H1 (cell line): ENCODE results near the gene MMEL1. TPM values are rescaled to one million over a fixed set of nuclear protein-coding genes. Genes with fewer than 3 reads are reported as not detected.
"Not testable (repeated sequence)": the region's sequence is repeated elsewhere in the genome, so short reads cannot be mapped to it uniquely, and the experiment has no call there.

Source experiments
- CTCF ChIA-PET: fragments of 300-600 bp; sonication (Branson Sonifier 250); formaldehyde crosslinking; loops from one replicate; lab custom pipeline; 2021; ENCODE audit not compliant: partially characterized antibody; lab: Charles Lee
- POLR2A ChIA-PET: fragments of 300-600 bp; sonication (Branson Sonifier 250); formaldehyde crosslinking; loops from one replicate; lab custom pipeline; 2021; ENCODE audit warnings: inconsistent platforms; ENCODE audit not compliant: partially characterized antibody; lab: Charles Lee
- DNase-seq, 2 experiments: peaks; one replicate each; pipeline versions ENCODE4 v3.0.0 to v3.0.0-alpha.2; 2010 to 2022; ENCODE audit warnings: low spot score in 2 of 2, low read depth in 1 of 2, mixed read lengths in 1 of 2
- FAIRE-seq: peaks from 2 replicates; lab custom pipeline; 2011; peaks lifted over from hg19 to GRCh38; lab: Jason Lieb, UNC
- H2AFZ ChIP-seq: 2 replicates; pipeline ENCODE4 v1.8.1; 2012; ENCODE audit warnings: low read length, inconsistent platforms
- H2AK5ac ChIP-seq: 2 replicates; pipeline ENCODE4 v1.6.1; 2013; ENCODE audit warnings: low read depth, low read length
- H2BK120ac ChIP-seq: replicated peaks from 2 replicates; pipeline ENCODE3; 2013; ENCODE audit warnings: low read depth, low read length, inconsistent platforms
- H2BK12ac ChIP-seq: 2 replicates; pipeline ENCODE4 v1.6.1; 2013; ENCODE audit warnings: low read depth, low read length
- H2BK15ac ChIP-seq: 2 replicates; pipeline ENCODE4 v1.6.1; 2013; ENCODE audit warnings: low read length
- H2BK20ac ChIP-seq: 2 replicates; pipeline ENCODE4 v1.6.1; 2013; ENCODE audit warnings: low read length
- H2BK5ac ChIP-seq: 2 replicates; pipeline ENCODE4 v1.6.1; 2013; ENCODE audit warnings: low read depth, low read length
- H3K14ac ChIP-seq: 2 replicates; pipeline ENCODE4 v1.6.1; 2013; ENCODE audit warnings: inconsistent platforms; ENCODE audit not compliant: insufficient read length
- H3K18ac ChIP-seq: 2 replicates; pipeline ENCODE4 v1.6.1; 2013; ENCODE audit warnings: low read length; ENCODE audit errors: extremely low read depth
- H3K23ac ChIP-seq: 2 replicates; pipeline ENCODE4 v1.6.1; 2013; ENCODE audit warnings: inconsistent platforms; ENCODE audit not compliant: insufficient read length
- H3K23me2 ChIP-seq: 2 replicates; pipeline ENCODE4 v1.6.1; 2013; ENCODE audit warnings: low read depth, low read length
- H3K27ac ChIP-seq: 2 replicates; pipeline ENCODE4 v1.6.1; 2011; ENCODE audit warnings: low read depth, low read length, inconsistent platforms
- H3K27me3 ChIP-seq, 4 experiments: replicated peaks in 1 of 4; 1 replicate in 1 of 4; 2 replicates in 3 of 4; pipeline versions ENCODE4 v1.6.1 to v1.8.1; 2011 to 2013; ENCODE audit warnings: low read length in 3 of 4, mild to moderate bottlenecking in 3 of 4, inconsistent platforms in 2 of 4, mixed read lengths in 2 of 4, moderate library complexity in 1 of 4; ENCODE audit not compliant: control insufficient read depth in 3 of 4, insufficient read depth in 3 of 4; ENCODE audit errors: extremely low read depth in 1 of 4
- H3K36me3 ChIP-seq, 4 experiments: 2 replicates each; pipeline versions ENCODE4 v1.6.1 to v1.8.1; 2011 to 2013; ENCODE audit warnings: mild to moderate bottlenecking in 4 of 4, low read length in 3 of 4, moderate library complexity in 2 of 4, control low read depth in 1 of 4, inconsistent platforms in 1 of 4; ENCODE audit not compliant: insufficient read depth in 4 of 4, control insufficient read depth in 2 of 4
- H3K4ac ChIP-seq: replicated peaks from 2 replicates; pipeline ENCODE3; 2013; ENCODE audit warnings: low read length, low read depth, mixed read lengths, inconsistent platforms; ENCODE audit not compliant: insufficient read length
- H3K4me1 ChIP-seq, 4 experiments: replicated peaks in 1 of 4; 1 replicate in 1 of 4; 2 replicates in 3 of 4; pipeline versions ENCODE4 v1.6.1 to v1.8.1; 2011 to 2013; ENCODE audit warnings: low read length in 3 of 4, inconsistent platforms in 2 of 4, mixed read lengths in 1 of 4; ENCODE audit not compliant: insufficient read depth in 4 of 4, control insufficient read depth in 3 of 4
- H3K4me2 ChIP-seq, 2 experiments: 2 replicates each; pipeline versions ENCODE4 v1.6.1 to v1.8.1; 2011 to 2013; ENCODE audit warnings: low read depth in 2 of 2, low read length in 2 of 2, control low read depth in 1 of 2, inconsistent platforms in 1 of 2, mild to moderate bottlenecking in 1 of 2; ENCODE audit not compliant: insufficient read depth in 1 of 2
- H3K4me3 ChIP-seq, 4 experiments: fragments of 200-600, 300-600 bp in 1 of 4; sonication (generic), shearing (Covaris generic), sonication (Bioruptor Twin) in 1 of 4; 2 replicates each; pipeline versions ENCODE4 v1.5.1 to v1.8.1; 2011 to 2016; ENCODE audit warnings: low read length in 4 of 4, low read depth in 3 of 4, control low read depth in 2 of 4, inconsistent platforms in 2 of 4, mild to moderate bottlenecking in 2 of 4, mixed read lengths in 1 of 4, moderate library complexity in 1 of 4; ENCODE audit not compliant: insufficient read depth in 2 of 4; ENCODE audit errors: extremely low read depth in 1 of 4
- H3K56ac ChIP-seq: replicated peaks from 2 replicates; pipeline ENCODE3; 2013; ENCODE audit warnings: low read depth, mild to moderate bottlenecking, mixed read lengths, low read length, inconsistent platforms; ENCODE audit not compliant: insufficient read length
- H3K79me1 ChIP-seq: 2 replicates; pipeline ENCODE4 v1.6.1; 2013; ENCODE audit warnings: low read depth, low read length, control low read depth
- H3K79me2 ChIP-seq, 2 experiments: 2 replicates each; pipeline versions ENCODE4 v1.6.1 to v1.8.1; 2012 to 2013; ENCODE audit warnings: low read length in 2 of 2, mild to moderate bottlenecking in 2 of 2, inconsistent platforms in 1 of 2; ENCODE audit not compliant: insufficient read depth in 2 of 2, control insufficient read depth in 1 of 2
- H3K9ac ChIP-seq, 4 experiments: replicated peaks in 1 of 4; 1 replicate in 1 of 4; 2 replicates in 3 of 4; pipeline versions ENCODE4 v1.6.1 to v1.8.1; 2011 to 2013; ENCODE audit warnings: low read depth in 3 of 4, low read length in 3 of 4, control low read depth in 2 of 4, mild to moderate bottlenecking in 2 of 4, moderate library complexity in 2 of 4, inconsistent platforms in 1 of 4; ENCODE audit errors: extremely low read depth in 1 of 4
- H3K9me3 ChIP-seq, 2 experiments: 2 replicates each; pipeline versions ENCODE4 v1.6.1 to v1.8.1; 2012 to 2013; ENCODE audit warnings: mild to moderate bottlenecking in 2 of 2, moderate library complexity in 2 of 2, control low read depth in 1 of 2, inconsistent platforms in 1 of 2, low read depth in 1 of 2, low read length in 1 of 2, mixed read lengths in 1 of 2; ENCODE audit not compliant: insufficient read depth in 2 of 2
- H4K20me1 ChIP-seq, 2 experiments: replicated peaks in 1 of 2; 2 replicates each; pipeline versions ENCODE3 to v1.8.1; 2011 to 2013; ENCODE audit warnings: inconsistent platforms in 2 of 2, low read length in 2 of 2, mild to moderate bottlenecking in 1 of 2; ENCODE audit not compliant: insufficient read depth in 2 of 2, control insufficient read depth in 1 of 2
- H4K5ac ChIP-seq: 2 replicates; pipeline ENCODE4 v1.6.1; 2013; ENCODE audit warnings: low read length, low read depth, mixed read lengths, inconsistent platforms; ENCODE audit not compliant: insufficient read length
- H4K8ac ChIP-seq: 2 replicates; pipeline ENCODE4 v1.8.0; 2013; ENCODE audit warnings: mild to moderate bottlenecking, moderate library complexity, low read length, inconsistent platforms; ENCODE audit not compliant: insufficient read depth; ENCODE audit errors: extremely low read depth
- H4K91ac ChIP-seq: replicated peaks from 2 replicates; pipeline ENCODE3; 2013; ENCODE audit warnings: low read length, mixed read lengths, inconsistent platforms; ENCODE audit not compliant: insufficient read length
- WGBS, 2 experiments: shearing (Covaris generic) in 1 of 2; methylation state at CpG; one replicate each; pipeline versions ENCODE4 v1.1.6 to v1.1.7; 2013 to 2015; ENCODE audit warnings: low lambda C conversion rate in 2 of 2, mixed read lengths in 2 of 2, inconsistent platforms in 1 of 2, low coverage in 1 of 2, missing lambda C conversion rate in 1 of 2; ENCODE audit not compliant: insufficient replicate concordance in 2 of 2, insufficient coverage in 1 of 2, insufficient read length in 1 of 2; ENCODE audit errors: extremely low coverage in 1 of 2, missing lambda C conversion rate in 1 of 2; 5-methylcytosine and 5-hydroxymethylcytosine counted together
- polyA plus RNA-seq, 7 experiments: library from polyadenylated mRNA; depleted of rRNA in 3 of 7; stranded (reverse) in 5 of 7; unstranded in 2 of 7; fragments of >200 nt in 5 of 7; fragments of 200-250 nt in 2 of 7; gene quantifications; 1 replicate in 5 of 7; 2 replicates in 1 of 7; 4 replicates in 1 of 7; pipeline versions ENCODE4 v1.2.1 to v1.2.3, GENCODE V29; 2011 to 2013; ENCODE audit warnings: missing spikeins in 2 of 7, mixed read lengths in 2 of 7
- total RNA-seq: library from RNA; stranded (reverse); fragmentation: NEBNext Ultra II Directional; extraction: Animal tissue kit (Norgen Biotek cat#: 25700); gene quantifications from 2 replicates; pipeline ENCODE4 v1.2.1, GENCODE V29; 2021

The MMEL1 gene
- total and polyA plus RNA-seq, 2 of the 8 experiments (the other 6 are each of a cell fraction or from before 2014, with no cell fraction given): 0.91 to 1.7 TPM

DNA sequence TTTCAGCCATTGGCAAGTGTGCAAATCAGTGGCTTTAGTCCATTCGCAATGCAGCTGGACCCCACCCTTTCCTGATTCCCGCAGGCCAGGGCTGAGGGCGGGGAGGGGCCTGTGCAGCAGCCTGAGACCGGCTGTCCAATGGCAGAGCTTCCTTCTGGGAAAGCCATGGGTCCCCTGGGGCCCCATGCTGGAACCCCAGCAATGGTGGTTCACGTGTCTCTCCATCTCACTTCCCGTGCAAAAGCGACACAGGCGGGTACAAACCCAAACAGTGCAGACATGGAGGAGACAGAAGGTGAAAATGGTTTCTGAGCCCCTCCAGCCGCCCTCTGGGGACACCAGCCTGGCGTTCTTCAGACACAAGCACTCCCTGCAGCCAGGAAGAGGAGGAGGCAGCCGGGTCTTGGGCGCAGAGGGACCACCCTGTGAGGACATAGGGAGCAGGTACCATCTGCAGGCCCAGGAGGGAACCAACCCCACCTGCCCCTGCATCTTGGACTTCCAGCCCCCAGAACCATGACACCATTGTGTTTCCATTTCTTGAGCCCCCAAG, 82.4 kb downstream of the MMEL1 start:
- 0 out of 2 replicates have a peak overlapping the region, but pooled peaks have one; percentile 25 for H4K8ac ChIP-seq
- H2BK120ac ChIP-seq, POLR2A ChIA-PET, H2AK5ac ChIP-seq, H3K27ac ChIP-seq, H2BK5ac ChIP-seq, H3K18ac ChIP-seq, H3K36me3 ChIP-seq, H3K4ac ChIP-seq, H2BK15ac ChIP-seq, H3K27me3 ChIP-seq, H4K5ac ChIP-seq, H3K23me2 ChIP-seq, H3K79me1 ChIP-seq, H3K9ac ChIP-seq, H3K4me2 ChIP-seq, H2BK20ac ChIP-seq, H4K20me1 ChIP-seq, H3K4me3 ChIP-seq, H3K56ac ChIP-seq, H4K91ac ChIP-seq, H3K23ac ChIP-seq, H3K9me3 ChIP-seq, H2BK12ac ChIP-seq, DNase-seq, H2AFZ ChIP-seq, H3K14ac ChIP-seq, H3K79me2 ChIP-seq: not testable (repeated sequence)
- FAIRE-seq: peak; percentile 7
- 90% methylated on average over 8 of the region's 12 CpGs; no CpG with 5 or more reads in 1 of the 2 experiments for WGBS, 2 experiments
- CTCF ChIA-PET: interaction anchor here (1.0 to 3.7 kb wide), 2 partner anchors 11 to 25 kb away, joined by 4 to 27 read pairs; partner anchors contain the start of gene PANK4
- peaks cover 0 to 17% (median 12%) of the 10 kb centered on the region in 4 experiments; a peak in 6 of 7 replicates for H3K4me1 ChIP-seq
